Stimulated activated CD8-positive, alpha-beta memory T cell treated with anti-CD3 and anti-CD28 coated beads, Interleukin-12 subunit alpha, Interleukin-12 subunit beta, amount 100 ng/mL, for 24 hours (primary cell): ENCODE measurements around the gene HOXB5.

ENCODE experiments used
- DNase-seq: peaks from one replicate; pipeline ENCODE4 v3.0.0-alpha.2; 2020; ENCODE audit errors: extremely low read depth

The HOXB5 gene

DNA sequence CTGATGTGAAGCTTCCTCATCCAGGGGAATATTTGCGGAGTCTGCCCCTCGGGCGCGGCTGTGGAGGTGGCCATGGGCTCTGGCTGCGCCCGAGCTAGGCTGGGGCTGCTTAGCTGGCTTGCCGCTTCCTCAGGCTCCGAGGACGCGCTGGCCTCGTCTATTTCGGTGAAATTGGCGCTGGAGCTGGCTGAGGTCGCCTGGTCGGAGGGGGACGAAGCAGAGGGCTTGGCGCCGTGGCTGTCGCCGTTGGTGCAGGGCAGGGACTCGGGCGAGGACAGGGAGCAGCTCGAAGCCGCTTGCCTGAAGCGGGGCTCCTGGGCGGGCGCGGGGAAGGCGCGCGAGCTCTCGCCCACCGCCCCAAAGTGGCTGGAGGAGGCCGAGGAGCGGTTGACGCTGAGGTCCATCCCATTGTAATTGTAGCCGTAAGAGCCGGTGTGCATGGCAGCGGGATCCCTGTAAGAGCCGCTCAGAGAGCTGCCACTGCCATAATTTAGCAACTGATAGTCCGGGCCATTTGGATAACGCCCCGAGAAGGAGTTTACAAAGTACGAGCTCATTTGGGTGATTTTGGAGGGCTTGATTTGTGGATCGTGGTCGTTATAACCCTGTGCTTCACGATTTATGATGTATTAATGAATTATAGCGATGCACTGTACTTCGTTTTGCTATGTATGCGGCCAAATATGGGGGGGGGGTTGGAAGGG is at the start of gene HOXB5:
TSS of gene HOXB5 (minus strand) at position 654 of the 704 bp plus-strand sequence. CDS start at position 557, 97 bp downstream.
- DNase-seq = no peak

DNA sequence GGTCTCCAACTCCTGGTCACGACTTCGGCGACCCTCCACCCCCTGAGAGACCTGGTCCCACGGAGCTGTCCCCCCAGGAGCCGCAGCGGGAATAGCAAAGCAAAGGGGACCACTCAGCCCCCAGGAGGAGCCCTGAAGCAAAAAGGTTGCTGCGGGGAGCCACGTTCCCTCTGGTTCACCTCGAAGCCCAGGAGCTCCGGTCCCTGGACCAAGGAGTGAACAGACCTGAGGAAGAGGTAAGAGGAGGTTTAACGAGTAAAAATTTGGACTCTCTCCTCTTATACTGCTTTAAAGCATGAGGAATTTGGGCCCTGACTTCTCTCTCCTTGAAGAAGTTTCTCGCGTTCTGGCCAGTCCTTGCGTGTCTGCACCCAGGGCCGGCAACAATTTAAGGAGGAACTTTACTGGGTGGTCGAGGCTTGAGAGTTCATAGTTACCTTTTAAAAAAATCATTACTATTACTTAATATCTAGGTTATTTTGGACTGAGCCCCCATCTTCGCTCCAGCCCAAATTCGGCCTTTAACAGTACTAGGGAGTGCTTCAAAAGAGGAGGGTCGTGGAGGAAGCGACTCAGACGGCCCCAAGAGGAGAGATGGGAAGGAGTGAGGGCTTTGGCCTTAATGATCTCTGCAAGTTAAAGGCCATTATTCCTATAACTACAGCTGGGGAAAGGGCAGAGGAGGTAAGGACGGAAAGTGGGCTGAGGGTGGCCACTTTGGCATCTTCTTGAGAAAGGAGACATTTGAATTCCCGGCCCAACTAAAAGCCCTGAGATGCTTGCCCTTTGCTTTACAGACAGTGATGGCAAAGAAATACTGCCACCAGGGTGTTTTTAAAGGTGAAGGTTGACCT is 49.5 kb upstream of the HOXB5 start:
- DNase-seq = no peak

DNA sequence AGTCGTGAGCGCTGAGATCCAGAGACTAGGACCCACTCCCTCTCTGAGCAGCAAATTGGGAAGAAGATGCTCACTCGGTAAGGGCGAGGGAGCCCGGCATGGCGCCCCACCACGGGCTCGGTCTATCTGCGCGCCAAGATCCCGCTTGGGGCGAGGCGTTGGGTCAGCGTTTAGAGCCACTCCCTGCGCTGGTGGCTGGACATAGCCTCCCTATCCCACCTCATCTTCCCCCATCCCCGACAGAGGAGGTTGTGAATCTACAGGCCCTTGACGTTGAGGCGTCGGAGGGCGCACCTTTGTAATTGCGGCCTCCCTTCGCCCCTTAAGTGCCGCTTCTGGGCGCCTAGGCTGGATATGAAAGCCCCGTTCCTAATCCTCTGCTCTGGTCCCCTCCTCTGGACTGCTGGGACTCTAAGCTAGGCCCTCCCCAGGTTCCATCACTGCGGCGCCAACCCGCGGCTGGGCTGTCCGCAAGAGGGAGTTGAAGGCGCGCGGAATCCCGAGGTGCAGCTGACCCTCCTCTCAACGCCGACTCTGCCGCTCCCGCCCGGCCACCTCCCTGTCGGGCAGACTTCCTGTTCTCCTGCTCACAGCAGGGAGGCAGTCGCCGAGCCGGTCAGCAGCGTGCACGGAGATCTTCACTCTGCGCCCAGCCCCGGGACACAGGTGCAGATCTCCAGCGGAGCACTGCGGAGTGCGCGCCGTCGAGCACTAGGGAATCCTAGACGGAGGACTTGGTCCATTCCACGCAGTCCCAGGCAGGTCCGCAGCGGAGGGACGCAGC is 48.7 kb upstream of the HOXB5 start:
- no peak for DNase-seq

DNA sequence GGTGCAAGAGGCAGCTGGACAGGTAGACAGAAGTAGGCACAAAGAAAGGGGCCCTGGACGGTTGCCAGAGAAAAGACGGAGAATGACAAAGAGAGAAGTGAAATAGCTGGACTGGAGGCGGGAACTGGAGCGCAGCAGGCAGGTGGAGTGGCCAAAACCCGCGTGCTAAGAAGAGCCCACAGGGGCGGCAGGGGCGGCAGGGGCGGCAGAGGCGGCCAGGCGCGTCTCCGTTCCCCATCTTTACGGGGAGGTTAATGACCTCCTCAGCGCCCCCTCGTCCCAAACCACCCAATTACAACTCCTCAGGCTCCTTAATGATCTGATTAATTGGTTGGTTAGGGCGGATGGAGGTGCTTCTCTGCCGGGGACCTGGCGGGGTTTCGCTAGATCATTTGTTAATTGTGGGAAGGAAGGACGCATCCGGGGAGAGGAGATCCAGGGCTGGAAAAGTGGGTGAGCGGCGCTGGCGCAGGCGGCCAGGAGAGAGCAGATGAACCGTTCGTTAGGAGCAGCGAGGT is 48.0 kb upstream of the HOXB5 start:
- no peak for DNase-seq

DNA sequence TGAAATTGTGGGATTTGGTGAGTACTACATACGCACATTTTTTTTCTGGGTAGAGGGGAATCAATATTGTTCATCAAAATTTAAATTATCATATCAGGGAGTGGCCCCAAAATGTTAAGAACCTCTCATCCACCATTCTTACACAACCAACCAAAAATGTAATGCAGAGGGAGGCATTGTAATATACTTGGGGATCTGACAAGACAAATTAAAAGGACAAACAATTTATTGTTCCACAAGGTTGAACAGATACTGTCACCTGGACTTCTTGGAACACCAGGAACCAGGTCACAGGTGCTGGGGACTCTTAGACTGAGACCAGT is 47.2 kb upstream of the HOXB5 start:
- DNase-seq = no peak

DNA sequence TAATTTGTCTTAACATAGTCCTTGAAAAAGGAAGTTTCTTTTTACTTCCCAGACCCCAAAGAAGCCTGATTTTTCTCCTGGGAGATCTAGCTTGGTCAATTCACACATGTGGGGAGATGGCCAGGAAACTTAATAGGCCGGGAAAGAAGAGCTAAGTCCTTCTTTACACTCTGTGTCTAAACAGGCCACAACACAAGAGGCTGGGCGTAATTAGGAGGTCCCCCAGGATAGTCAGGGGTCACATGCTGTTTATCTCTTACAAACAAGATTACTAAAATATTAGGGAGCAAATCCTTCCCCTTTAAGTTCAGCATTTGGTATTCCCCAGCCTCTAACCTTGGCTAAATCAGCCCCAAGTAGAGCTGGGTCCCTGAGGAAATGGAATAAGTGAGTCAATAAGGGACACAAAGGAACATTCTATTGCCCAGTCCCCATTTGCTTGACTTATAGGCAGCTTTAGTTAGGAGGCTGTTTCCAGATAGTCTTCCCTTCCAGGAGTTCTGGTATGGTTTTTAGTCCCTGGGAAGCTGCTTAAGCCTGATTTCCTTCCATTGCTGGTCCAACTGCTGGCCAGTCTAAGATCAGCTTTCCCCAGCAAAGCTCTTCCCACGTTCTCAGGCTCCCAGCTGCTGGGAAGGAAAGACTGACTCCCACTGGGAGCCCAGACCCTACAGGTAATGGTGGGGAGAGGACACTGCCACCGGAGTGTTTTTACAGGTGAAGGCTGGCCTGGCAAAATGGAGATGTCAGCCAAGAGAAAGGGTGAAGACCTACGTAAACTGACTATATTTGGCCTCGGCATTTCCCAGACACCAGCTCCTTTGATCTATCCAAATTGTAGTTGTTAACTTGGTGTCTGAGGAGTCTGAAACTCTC is 46.6 kb upstream of the HOXB5 start:
- no peak for DNase-seq

DNA sequence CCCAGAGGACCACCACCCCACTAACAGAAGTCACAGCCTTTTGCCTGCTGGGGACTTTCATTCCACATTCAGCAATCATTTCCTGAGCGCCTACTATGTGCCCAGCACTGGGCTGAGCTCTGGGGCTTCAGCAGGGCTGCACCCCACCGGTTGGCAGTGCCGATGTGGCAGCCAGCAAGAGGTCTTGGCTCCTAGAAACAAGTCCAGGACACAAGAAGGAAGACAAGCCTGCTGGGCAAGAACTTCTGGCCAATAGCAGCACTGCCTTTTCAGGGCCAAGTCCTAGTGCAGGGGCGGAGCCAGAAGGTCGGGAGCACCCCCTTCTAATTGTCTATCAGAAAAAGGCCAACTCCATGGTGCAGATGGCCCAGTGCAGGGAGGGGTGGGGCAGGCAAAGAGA is 45.6 kb upstream of the HOXB5 start:
- no peak for DNase-seq

DNA sequence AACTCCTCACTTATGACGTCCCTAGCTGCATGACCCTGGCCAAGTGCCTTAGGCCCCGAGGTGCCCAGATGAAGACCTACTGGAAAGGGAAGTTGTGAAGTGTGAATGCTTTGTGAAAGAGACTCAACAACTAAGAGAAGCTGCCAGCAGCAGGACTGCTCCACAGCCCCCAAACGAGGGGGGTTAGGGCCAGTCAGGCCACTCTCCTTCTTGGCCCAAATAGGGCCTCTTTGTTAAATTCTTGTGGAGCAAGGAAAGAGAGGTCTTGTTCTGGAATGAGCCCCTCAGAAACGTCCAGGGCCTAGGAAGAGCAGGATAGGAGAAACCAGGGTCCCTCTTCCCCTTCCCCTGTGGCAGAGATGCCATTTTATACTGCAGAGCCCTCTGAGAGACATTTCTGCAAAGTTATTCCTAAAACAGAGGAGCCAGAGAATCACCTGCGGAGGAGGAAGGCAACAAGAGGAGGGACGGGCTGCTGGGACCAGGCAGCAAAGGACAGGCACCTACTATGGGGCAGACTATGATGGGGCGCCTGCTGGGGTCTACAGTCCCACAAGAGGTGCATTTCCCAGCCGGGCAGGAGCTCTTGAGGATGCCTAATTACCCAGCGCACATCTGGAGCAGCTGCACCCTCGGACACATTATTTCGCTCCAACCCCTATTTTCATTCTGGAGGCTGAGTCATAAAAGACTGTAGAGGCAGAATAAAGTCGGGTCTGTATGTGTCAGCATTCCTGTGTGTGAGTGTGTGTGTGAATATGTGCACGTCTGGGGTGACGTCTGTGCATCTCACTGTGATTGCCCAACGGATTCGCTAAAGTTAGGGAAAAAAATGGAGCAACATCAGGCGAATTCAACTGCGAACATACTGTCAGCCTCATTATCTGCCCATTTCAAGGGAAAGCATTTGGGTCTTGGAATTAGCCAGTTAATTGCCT is 44.0 kb upstream of the HOXB5 start:
- DNase-seq = no peak

DNA sequence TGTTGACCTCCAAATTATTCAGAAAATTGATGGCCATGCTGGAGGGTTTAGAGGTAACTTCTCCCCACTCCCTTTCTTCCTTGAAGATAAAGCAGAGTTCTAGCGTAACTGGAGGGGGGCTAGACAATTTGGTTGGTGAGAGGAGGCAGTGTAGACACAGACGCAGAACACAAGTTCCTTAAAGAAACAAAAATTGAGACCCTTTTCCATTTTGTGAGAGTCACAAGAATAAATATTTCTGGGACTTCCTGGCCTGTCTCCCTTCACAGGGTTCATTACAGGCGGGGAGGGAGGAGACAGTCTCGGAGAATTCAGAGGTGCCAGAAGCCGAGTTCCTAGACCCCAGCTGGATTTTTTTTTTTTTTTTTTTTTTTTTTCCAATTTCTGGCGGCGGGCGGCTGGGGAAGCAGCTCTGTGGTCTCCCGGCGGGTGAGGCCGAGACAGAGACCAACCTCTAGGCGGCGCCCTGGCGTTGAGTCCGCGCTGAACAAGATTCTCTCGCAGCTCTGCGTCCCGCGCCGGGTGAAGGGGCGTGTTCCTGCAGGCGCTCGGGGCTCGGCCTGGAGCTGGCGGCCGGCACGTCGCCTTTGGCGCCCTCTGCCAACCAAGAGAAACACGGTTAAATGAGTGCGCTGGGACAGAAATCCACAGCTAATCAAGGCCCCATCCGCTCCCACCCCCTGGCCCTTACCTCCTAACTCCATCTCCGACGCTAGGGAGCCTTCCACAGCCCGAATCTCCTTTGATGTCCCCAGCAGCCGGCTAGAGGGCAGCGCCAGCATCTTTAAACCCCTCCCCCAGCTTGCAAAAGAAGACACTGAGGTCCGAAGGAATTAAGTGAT is 42.8 kb upstream of the HOXB5 start:
- peak; percentile 47 for DNase-seq

DNA sequence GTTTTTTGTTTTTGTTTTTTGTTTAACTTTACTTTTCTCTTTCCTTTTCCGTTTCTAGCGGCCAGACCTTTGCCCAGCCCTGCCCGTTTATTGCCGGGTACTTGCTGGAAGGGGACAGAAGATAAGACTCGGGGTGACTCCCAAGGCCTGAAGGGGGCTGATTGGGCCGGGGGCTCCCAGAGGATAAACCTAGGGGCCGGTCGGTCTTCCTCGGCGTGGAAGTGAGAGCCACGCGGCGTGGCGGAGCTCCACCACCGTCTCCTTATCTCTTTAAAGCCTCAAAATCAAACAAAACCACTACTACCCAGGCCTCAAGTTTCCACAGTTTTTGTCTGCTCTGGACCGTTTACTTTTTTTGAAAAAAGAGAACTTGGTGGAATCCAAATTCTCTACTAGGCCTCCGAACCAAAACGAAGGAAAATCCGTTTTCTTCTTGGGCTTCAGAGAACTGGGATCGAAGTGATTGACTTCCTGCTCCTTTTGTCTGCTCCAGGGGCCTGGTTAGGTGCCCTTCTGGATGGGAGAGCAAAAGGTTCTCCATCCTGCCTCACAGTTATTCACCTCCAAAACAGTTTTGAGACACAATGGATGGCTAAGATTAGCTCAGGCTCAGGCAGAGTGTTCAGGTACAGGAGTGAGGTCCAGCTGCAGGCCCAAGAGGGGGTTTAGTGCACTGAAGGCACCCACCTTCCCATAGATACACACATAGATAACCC is 41.1 kb upstream of the HOXB5 start:
- DNase-seq = no peak

DNA sequence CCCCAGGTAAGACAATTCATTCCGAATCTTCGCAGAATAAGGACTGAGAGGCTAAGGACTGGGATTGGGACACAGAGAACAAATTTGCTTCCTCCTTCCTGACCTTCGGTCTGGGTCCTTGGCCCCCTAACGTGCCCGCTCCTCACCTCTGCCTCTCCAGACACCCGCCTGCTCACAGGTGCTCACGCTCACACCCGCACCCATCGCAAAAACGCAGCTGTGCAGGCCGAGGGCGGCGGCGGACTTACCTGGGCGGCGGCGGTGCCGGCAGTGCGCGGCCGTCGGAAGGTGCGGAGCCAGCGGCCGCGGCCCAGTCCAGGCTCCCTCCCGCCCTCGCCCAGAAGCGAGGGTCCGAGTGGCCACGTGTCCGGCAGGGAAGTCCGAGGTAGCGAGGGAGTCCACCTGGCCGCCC is 39.7 kb upstream of the HOXB5 start:
- DNase-seq = no peak

DNA sequence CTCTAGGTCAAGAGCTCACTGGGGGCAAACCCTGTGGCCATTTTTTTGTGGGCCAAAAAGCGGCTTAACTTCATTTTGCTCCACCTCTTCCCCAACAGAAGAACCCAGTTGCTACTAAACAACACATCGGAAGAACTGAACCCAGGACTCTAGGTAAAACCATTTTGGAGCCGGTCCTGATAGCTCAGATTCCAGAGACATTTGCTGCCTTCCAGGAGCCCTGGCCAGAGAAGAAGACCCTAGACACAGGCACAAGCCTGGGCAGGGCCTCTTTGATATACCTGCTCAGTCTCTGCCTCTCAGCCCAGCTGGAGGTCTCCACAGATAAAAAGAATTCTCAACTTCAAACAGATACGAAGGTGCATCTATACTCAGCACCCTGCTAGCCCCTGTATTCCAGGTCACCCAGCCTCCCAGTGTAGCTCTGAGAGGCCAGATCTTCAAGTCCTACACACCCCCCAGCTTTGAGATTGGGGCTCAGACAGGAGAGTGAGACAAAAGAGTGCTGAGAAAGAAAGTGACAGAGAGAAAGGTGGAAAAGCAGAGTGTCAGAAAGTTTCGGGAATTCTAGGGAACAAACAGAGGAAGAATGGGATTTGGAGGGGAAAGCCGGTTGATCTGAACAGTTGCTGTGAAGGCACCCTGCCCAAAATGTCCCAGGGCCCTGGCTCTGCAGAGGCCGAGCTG is 39.1 kb upstream of the HOXB5 start:
- DNase-seq = no peak

DNA sequence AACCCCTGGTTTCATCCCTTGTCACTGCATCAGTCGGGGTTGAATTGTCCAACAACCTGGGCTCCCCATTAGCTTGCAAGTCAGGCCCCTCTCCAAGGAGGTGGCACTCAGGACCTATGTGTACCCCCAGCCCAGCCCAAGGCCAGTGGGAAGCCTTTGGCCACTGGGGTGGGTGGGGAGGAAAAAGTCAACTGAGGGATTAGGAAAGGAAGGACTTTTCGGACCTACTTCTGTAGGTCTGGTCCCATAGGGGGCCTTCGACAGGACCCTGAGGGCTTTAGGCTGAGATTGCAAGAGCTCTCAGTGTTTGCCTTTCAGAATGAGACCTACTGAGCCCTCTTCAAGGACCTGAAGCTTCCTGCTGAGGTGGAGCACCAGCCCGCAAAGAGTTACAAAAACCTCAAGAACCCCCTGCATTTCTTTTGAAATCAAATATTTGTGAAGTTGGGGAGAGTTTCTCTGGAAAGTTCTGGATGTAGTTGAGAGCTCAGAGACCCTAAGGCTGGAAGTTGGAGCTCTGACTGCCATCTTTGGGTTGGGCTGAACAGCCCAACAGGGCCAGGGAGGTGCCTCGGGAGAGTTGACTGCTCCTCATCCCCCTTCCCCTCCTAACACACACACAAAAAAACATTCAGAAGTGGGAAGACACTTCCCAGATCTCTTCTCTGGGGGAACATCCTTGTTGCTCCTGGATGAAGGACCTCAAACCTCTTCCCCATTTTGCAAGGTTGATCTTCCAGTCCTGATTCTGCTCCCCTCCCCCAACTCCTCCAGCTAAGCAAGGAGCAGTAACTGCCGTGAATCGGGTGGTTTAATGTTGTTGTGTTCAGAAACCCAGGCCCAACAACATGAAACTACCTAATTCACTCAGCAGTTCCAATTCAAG is 38.4 kb upstream of the HOXB5 start:
- DNase-seq = no peak

DNA sequence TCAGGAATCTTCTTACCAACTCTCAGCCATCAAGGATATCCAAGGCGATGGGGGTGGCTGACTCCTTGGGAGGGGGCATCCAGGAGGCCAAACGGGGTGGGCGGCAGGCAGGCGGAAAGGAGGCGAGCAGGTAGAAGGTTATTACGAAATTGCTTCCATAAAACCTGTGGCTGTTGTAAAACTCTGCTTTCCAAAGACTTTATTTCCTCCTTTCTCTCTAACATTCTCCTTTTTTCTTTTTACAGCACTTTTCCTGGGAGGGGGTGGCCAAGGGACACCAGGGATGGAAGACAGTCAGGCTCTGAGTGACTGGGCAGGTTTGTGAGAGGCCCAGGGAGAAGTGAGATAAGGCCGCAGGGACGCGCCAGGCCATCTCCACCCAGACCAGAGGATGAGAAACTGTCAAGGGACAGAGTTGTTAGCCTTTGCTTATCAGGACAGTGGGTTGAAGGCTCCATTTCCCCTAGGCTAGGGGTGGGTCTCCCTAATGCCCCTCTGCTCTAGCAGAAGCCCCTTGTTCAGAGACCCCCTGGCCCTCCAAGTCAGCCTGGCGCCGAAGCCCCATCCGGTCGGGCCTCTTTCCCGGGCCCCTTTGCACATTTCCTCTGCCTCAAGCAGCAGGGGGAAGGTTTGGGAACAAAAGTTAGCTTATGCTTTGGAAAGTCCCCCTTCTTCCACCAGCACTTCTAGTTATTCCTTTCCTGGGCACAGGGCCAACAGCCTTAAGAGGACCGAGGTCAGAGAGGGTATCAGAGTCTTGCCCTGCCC is 37.5 kb upstream of the HOXB5 start:
- no peak for DNase-seq

DNA sequence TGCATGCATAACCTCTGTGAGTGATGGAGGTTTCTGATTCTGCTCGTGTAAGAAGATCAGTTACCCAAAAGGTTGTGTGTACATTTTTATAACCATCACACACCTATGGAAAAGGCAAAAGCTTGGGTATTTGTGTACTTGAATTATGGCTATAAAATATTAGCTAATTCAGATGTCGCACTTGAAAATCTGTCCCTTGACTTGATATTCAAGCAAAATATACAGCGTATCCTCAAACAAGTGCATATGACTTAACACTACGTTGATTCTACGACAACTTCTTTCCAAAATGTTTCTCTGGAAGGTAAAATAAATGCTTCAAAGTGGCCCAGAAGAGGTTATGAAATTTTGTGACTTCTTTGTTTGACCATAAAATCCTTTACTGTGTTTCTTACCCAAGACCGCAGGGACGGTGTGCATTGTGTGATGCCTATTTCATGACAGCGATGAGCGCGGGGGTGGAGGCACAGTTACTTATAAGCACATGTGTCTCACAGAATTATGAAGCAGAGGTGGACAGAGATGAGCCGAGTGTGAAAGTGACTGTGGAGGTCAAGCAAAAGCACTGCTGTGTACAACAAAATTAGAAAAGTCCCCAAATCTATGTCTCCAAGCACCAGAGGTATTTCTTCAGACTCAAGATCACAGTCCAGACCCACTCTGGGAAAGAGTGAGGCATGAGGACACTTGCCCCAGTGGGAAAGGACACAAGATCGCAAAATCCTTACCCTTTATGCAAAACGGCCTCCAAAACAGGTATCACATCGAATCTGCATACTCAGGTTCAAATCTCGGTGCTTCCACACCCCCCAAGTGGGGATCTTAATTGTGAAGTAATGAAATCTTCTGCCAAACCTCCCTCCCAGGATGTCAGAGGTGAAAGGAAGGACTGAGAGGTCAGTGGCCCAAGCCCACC is 36.7 kb upstream of the HOXB5 start:
- DNase-seq = no peak
